Common myeloid progenitor, CD34-positive (primary cell): ENCODE measurements around the gene BFSP2.
A peak's percentile ranks its signal among the peaks of the same experiment; 100 is the strongest.

ENCODE experiments used
- CTCF ChIA-PET: fragments of 350-600 bp; sonication (Branson Sonifier 250); formaldehyde crosslinking; loops from one replicate; lab custom pipeline; 2021; ENCODE audit warnings: antibody characterized with exemption; lab: Charles Lee
- POLR2A ChIA-PET: fragments of 350-600 bp; sonication (Branson Sonifier 250); formaldehyde crosslinking; loops from one replicate; lab custom pipeline; 2021; ENCODE audit warnings: antibody characterized with exemption; lab: Charles Lee
- DNase-seq, 3 donors: peaks; one replicate each; pipeline versions ENCODE4 v3.0.0 to v3.0.0-alpha.2; 2013
- H3K27ac ChIP-seq, 2 experiments: 1 replicate in 1 of 2; 2 replicates in 1 of 2; pipeline ENCODE4 v1.7.0; 2013; ENCODE audit warnings: inconsistent platforms in 2 of 2, low read length in 2 of 2, mild to moderate bottlenecking in 2 of 2, low read depth in 1 of 2, moderate library complexity in 1 of 2; ENCODE audit not compliant: severe bottlenecking in 2 of 2, insufficient read depth in 1 of 2, poor library complexity in 1 of 2
- H3K27me3 ChIP-seq, 5 experiments: replicated peaks in 2 of 5; 1 replicate in 3 of 5; 2 replicates in 2 of 5; pipeline versions ENCODE4 v1.6.1 to v1.7.0; 2013; ENCODE audit warnings: low read length in 4 of 5, mild to moderate bottlenecking in 2 of 5, moderate library complexity in 2 of 5, inconsistent platforms in 1 of 5; ENCODE audit not compliant: insufficient read depth in 5 of 5, control insufficient read depth in 4 of 5
- H3K36me3 ChIP-seq, 4 experiments: 1 replicate in 2 of 4; 2 replicates in 2 of 4; pipeline versions ENCODE4 v1.6.1 to v1.7.0; 2013; ENCODE audit warnings: low read length in 3 of 4, control low read depth in 1 of 4, mild to moderate bottlenecking in 1 of 4; ENCODE audit not compliant: control insufficient read depth in 4 of 4, insufficient read depth in 4 of 4
- H3K4me1 ChIP-seq, 4 experiments: 1 replicate in 3 of 4; 2 replicates in 1 of 4; pipeline versions ENCODE4 v1.6.1 to v1.7.1; 2013; ENCODE audit warnings: low read length in 3 of 4, mild to moderate bottlenecking in 3 of 4, control low read depth in 1 of 4, inconsistent platforms in 1 of 4, moderate library complexity in 1 of 4; ENCODE audit not compliant: control insufficient read depth in 4 of 4, insufficient read depth in 4 of 4; ENCODE audit errors: control extremely low read depth in 1 of 4
- H3K4me3 ChIP-seq, 7 experiments: 1 replicate in 4 of 7; 2 replicates in 3 of 7; pipeline versions ENCODE4 v1.5.1 to v1.7.0; 2013; ENCODE audit warnings: mild to moderate bottlenecking in 7 of 7, low read length in 6 of 7, moderate library complexity in 6 of 7, inconsistent platforms in 2 of 7, low read depth in 2 of 7, control low read depth in 1 of 7; ENCODE audit not compliant: insufficient read depth in 4 of 7, control insufficient read depth in 1 of 7; ENCODE audit errors: extremely low read depth in 1 of 7
- H3K9me3 ChIP-seq, 5 experiments: 1 replicate in 4 of 5; 2 replicates in 1 of 5; pipeline versions ENCODE4 v1.6.1 to v1.7.1; 2013; ENCODE audit warnings: low read length in 4 of 5, mild to moderate bottlenecking in 2 of 5, inconsistent platforms in 1 of 5, low read depth in 1 of 5, moderate library complexity in 1 of 5; ENCODE audit not compliant: control insufficient read depth in 4 of 5, insufficient read depth in 2 of 5; ENCODE audit errors: control extremely low read depth in 1 of 5
- WGBS: methylation state at CpG from one replicate; pipeline ENCODE4 v1.1.5; 2013; ENCODE audit not compliant: insufficient coverage; 5-methylcytosine and 5-hydroxymethylcytosine counted together

Gene BFSP2

DNA sequence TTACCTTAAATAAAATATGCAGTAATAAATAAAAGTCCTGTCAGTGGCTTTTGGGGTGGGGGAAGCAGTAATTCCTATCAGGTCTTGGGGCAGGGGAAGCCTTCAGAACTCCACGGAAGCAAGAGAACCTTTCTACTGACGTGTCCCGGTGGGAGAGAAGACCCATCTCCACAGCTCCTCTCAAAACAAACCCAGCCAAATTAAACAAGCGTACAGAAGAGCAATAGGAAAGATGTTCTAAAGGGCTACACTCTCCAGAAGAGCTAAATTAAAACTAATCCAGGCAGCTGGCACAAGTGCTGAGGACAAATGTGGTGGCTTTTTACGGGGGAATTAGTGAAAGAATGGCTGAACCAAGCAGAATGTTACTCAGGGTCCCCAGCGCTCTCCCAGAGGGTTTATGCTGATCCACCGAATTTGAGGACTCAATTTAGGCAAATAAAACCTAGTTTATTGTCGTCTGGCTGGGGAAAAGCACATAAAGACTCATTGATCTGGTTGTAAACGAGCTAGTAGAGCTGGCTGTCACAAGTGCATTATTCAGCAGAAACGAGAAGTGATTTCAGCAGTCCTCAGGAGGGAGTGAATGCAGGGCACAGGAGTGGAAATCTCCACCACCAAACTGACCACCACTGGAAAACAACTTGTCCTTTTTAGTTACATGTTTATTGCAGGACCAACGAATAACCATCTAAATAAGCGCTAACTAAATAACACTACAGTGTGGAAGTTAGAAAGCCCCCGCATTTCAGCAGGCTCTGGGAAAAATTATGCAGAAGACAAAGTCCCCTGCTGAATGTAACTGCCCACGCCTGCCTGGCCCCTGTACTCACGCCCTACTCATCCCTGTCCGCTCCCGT is 13.5 kb downstream of the BFSP2 start:
- no peak overlapping the region for H3K27ac ChIP-seq
- H3K4me3 ChIP-seq: no peak overlapping the region
- H3K27me3 ChIP-seq: peaks cover 0 to 14% (median 0%) of the 10 kb centered on the region in 5 experiments
- POLR2A ChIA-PET: no interaction called here
- 31% methylated on average over 13 of the region's 17 CpGs for WGBS
- CTCF ChIA-PET: no interaction called here
- H3K9me3 ChIP-seq: no peaks in the 10 kb centered on the region
- no peaks in the 10 kb centered on the region for H3K36me3 ChIP-seq
- H3K4me1 ChIP-seq: no peaks in the 10 kb centered on the region
- peak; percentile 27 to 78 (median 64) for DNase-seq

DNA sequence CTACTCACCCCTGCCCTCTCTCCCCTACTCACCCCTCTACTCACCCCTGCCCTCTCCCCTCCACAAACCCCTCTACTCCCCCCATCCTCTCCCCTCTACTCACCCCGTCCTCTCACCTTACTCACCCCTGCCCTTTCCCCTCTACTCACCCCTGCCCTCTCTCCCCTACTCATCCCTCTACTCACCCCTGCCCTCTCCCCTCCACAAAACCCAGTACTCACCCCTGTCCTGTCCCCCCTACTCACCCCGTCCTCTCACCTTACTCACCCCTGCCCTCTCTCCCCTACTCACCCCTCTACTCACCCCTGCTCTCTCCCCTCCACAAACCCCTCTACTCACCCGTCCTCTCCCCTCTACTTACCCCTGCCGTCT is 14.2 kb downstream of the BFSP2 start:
- CTCF ChIA-PET: no interaction called here
- POLR2A ChIA-PET: no interaction called here
- peak in 2 of 3 donors; percentile 34 to 52 for DNase-seq
- H3K4me3 ChIP-seq: no peak overlapping the region
- H3K36me3 ChIP-seq: no peaks in the 10 kb centered on the region
- peaks cover 0 to 14% (median 0%) of the 10 kb centered on the region in 5 experiments for H3K27me3 ChIP-seq
- no peaks in the 10 kb centered on the region for H3K4me1 ChIP-seq
- 80% methylated on average over 4 of the region's 4 CpGs for WGBS
- no peaks in the 10 kb centered on the region for H3K9me3 ChIP-seq
- H3K27ac ChIP-seq: no peak overlapping the region

DNA sequence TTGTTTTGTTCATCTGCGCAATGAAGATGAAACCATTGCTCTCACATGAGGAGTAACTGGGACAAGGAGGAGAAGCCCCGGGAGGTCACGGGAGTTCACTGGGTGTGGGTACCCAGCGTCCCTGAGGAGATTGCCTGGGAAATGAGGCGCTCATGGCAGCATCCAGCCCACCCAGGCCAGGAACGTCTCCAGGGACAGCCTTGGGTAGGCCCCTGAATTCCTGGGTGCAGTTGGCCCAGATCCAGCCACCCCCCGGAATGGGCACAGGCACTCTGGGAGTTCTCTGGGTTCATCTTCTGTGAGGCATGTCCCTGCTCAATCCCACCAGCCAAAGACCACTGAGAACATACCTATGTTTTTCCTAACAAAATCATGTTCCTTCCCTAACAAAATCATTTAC is 18.5 kb downstream of the BFSP2 start:
- POLR2A ChIA-PET: no interaction called here
- 91% methylated on average over 4 of the region's 7 CpGs for WGBS

DNA sequence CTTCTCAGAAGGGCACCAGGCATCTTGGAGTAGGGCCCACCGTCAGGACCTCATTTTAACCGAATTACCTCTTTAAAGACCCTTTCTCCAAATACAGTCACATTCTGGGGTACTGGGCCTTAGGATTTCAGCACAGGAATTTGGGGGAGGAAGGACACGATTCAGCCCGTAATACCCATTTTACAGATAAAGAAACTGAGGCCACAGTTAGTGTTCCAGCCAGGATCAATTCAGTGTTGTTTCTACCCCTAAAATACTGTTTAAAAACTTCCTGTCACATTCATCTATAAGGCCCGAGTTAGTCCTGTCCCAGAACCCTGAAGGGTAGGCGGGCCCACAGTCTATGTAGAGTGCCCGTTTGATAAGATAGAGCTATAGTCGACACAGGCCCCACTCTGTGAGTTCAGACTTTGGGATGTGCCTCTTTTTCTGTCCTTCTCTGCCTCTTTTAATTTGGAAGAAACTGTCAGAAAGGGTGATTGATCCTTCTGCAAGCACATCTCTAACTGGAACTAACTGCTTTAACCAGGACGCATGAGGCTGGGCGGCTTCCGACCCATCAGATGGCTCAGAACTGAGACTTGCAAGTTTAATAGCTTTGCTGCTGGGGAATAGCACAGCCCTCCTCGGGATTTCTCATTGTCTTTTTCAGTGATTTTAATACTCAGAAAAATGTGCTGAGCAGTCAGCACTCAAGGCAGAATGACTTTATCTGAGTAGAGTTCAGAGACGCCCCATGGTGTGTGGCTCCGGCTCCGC is 19.5 kb downstream of the BFSP2 start:
- DNase-seq: no peak
- Histone ChIP-seq H3K4me1 (peaks cover 0 to 1% (median 0%) of the 10 kb centered on the region in 4 experiments), H3K36me3 (no peaks in the 10 kb centered on the region), H3K9me3 (no peaks in the 10 kb centered on the region), H3K27ac (no peak overlapping the region), H3K4me3 (no peak overlapping the region), H3K27me3 (peaks cover 0 to 5% (median 0%) of the 10 kb centered on the region in 5 experiments)
- 98% methylated on average over 9 of the region's 15 CpGs for WGBS
- ChIA-PET CTCF (interaction anchor here (3.3 kb wide), 1 partner anchor 32 kb away, joined by 12 read pairs; no protein-coding TSS in a partner anchor), POLR2A (no interaction called here)

More for the DNA sequence above, 18.5 kb downstream of the BFSP2 start:
- Histone ChIP-seq H3K4me1 (no peaks in the 10 kb centered on the region), H3K9me3 (no peaks in the 10 kb centered on the region), H3K27ac (no peak overlapping the region), H3K27me3 (peaks cover 0 to 5% (median 0%) of the 10 kb centered on the region in 5 experiments), H3K4me3 (no peak overlapping the region), H3K36me3 (no peaks in the 10 kb centered on the region)
- CTCF ChIA-PET: no interaction called here
- no peak for DNase-seq

DNA sequence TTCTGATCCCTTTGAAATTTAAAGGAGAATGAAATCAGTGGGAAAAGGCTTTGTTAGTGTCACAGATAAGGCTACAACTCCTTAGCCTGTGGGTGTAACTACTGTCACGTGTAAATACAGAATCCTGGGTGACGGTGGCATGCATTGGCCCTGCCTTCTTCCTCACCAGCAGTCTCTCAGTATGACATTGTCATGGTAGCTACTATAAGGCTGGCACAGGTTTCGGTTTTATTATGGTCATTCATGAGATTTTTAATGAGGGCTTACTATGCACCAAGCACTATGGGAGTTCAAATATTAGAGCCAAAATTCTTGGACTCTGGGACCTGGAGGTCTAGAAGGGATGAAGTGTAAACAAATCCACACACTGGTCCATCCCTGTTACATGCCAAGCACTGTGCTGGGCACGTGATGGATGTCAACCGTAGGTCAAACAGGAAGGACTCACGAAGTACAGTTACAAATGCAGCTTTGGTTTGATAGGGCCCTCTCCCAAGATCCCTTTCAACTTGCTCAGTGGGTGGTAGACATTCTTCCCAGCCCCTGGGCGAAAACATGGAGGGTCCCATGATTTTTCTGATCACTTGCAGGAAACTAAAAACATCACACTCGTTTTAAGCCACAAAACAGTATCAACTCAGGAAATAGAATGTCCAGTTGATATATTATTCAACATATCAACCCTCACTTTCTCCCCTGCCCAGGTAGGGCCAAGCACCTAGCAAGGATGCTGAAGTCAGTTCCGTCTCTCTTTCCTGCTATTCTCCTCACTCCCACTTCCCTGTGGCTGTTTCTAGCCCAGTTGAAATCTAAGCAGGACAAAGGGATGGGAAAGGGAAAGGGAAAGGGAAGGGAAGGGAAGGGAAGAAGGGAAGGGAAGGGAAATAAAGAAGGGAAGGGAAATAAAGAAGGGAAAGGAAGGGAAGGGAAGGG is 25.3 kb downstream of the BFSP2 start:
- H3K4me1 ChIP-seq: peaks cover 0 to 5% (median 0%) of the 10 kb centered on the region in 4 experiments
- POLR2A ChIA-PET: no interaction called here

DNA sequence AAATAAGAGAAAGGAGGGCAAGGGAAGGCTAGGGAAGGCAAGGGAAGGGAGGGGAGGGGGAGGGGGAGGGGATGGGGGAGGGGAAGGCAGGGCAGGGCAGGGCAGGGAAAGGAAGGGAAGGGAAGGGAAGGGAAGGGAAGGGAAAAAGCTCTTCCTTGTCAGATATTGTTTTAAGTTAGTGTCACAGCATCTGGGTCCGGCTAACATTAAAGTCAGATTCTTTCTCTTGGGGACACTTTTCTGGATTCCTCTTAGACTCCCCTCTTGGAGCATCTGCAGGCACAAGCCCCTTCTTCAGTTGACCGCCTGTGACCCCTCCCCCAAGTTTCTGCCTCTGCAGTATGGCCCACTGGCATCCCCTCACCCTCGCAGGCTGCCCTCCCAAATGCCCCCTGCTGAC is 26.0 kb downstream of the BFSP2 start:
- Histone ChIP-seq H3K4me1 (peaks cover 0 to 5% (median 0%) of the 10 kb centered on the region in 4 experiments), H3K27me3 (peaks cover 0 to 5% (median 0%) of the 10 kb centered on the region in 5 experiments), H3K36me3 (no peaks in the 10 kb centered on the region), H3K27ac (no peak overlapping the region), H3K4me3 (no peak overlapping the region), H3K9me3 (no peaks in the 10 kb centered on the region)
- POLR2A ChIA-PET: no interaction called here
- WGBS: 96% methylated on average over 3 of the region's 3 CpGs
- CTCF ChIA-PET: interaction anchor here (1.0 to 1.3 kb wide), 2 partner anchors 38 to 695 kb away, joined by 3 read pairs; no protein-coding TSS in a partner anchor
- DNase-seq: no peak

More for the DNA sequence above, 25.3 kb downstream of the BFSP2 start:
- peak in 1 of 3 donors; percentile 44 for DNase-seq
- Histone ChIP-seq H3K9me3 (no peaks in the 10 kb centered on the region), H3K36me3 (no peaks in the 10 kb centered on the region), H3K4me3 (no peak overlapping the region), H3K27ac (no peak overlapping the region), H3K27me3 (peaks cover 0 to 5% (median 0%) of the 10 kb centered on the region in 5 experiments)
- 87% methylated on average over 8 of the region's 9 CpGs for WGBS
- CTCF ChIA-PET: interaction anchor here (1.0 to 1.5 kb wide), 5 partner anchors 27 to 699 kb away, joined by 3 to 11 read pairs (median 3); no protein-coding TSS in a partner anchor
